Thymus (tissue), 11 donors: ENCODE data around the gene SV2A. TPM values are rescaled to one million over a fixed set of nuclear protein-coding genes. Genes with fewer than 3 reads are reported as not detected.
"Not testable (repeated sequence)": the region's sequence is repeated elsewhere in the genome, so short reads cannot be mapped to it uniquely, and the experiment has no call there.

Experiments
- DNase-seq, 9 donors: peaks; one replicate each; pipeline ENCODE4 v3.0.0-alpha.2; 2013; ENCODE audit warnings: low spot score in 9 of 9, low read depth in 6 of 9, missing footprints in 1 of 9
- H3K27ac ChIP-seq, 2 donors: one replicate each; pipeline ENCODE4 v1.5.1; 2013; ENCODE audit warnings: control low read depth in 1 of 2, low read depth in 1 of 2, low read length in 1 of 2, mild to moderate bottlenecking in 1 of 2, moderate library complexity in 1 of 2
- H3K27me3 ChIP-seq, 2 donors: one replicate each; pipeline ENCODE4 v1.5.1; 2013; ENCODE audit warnings: low read length in 1 of 2; ENCODE audit not compliant: control insufficient read depth in 2 of 2, insufficient read depth in 1 of 2
- H3K36me3 ChIP-seq, 2 donors: one replicate each; pipeline ENCODE4 v1.5.1; 2013; ENCODE audit warnings: low read length in 1 of 2, mild to moderate bottlenecking in 1 of 2, moderate library complexity in 1 of 2; ENCODE audit not compliant: control insufficient read depth in 2 of 2, insufficient read depth in 2 of 2
- H3K4me1 ChIP-seq, 2 donors: one replicate each; pipeline ENCODE4 v1.5.1; 2013; ENCODE audit warnings: low read length in 2 of 2; ENCODE audit not compliant: control insufficient read depth in 2 of 2, insufficient read depth in 2 of 2
- H3K4me3 ChIP-seq, 2 donors: one replicate each; pipeline ENCODE4 v1.5.1; 2013; ENCODE audit warnings: low read length in 2 of 2, control low read depth in 1 of 2, mild to moderate bottlenecking in 1 of 2
- H3K9me3 ChIP-seq, 2 donors: one replicate each; pipeline ENCODE4 v1.5.1; 2013; ENCODE audit warnings: low read length in 1 of 2, mild to moderate bottlenecking in 1 of 2; ENCODE audit not compliant: control insufficient read depth in 2 of 2, insufficient read depth in 1 of 2
- WGBS: extraction: QIAGEN DNeasy Blood & Tissue Kit; methylation state at CpG from one replicate; pipeline ENCODE4 v1.1.7; 2013; 5-methylcytosine and 5-hydroxymethylcytosine counted together
- polyA plus RNA-seq: library from polyadenylated mRNA; stranded (reverse); fragments of 200-250 nt; gene quantifications from one replicate; pipeline ENCODE4 v1.2.3, GENCODE V29; 2013
- total RNA-seq: library from RNA; stranded (reverse); fragments of 120-200 nt; gene quantifications from one replicate; pipeline ENCODE4 v1.2.4, GENCODE V29; 2013
- donor health status: healthy.

Gene SV2A
- total and polyA plus RNA-seq, 2 donors = 1.8 to 2.0 TPM

DNA sequence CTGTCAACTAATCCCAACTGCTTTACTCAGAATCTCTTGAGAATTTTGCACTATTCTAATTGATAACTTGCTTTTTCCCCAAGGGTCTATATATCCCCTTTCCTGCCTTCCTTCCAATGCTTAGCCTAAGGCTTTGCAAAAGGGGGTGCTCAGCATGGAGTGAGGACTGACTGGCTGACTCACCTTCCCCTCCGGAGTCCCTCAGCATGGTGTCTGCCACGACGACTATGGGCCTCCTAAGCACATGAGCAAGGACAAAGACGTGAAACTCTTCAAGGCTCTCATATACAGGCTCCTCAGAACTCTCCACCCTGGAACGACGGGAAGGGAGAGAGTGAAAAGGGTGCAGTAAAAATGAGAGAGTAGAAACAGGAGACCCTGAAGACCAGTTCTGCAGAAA is 32.3 kb upstream of the SV2A start:
- H3K36me3 ChIP-seq = peaks cover 2 to 3% of the 10 kb centered on the region in 2 donors
- no peak overlapping the region for H3K27ac ChIP-seq
- 93% methylated on average over 6 of the region's 6 CpGs for WGBS
- H3K4me3 ChIP-seq = no peak overlapping the region
- H3K9me3 ChIP-seq = no peaks in the 10 kb centered on the region
- no peaks in the 10 kb centered on the region for H3K27me3 ChIP-seq
- DNase-seq = no peak
- no peaks in the 10 kb centered on the region for H3K4me1 ChIP-seq

DNA sequence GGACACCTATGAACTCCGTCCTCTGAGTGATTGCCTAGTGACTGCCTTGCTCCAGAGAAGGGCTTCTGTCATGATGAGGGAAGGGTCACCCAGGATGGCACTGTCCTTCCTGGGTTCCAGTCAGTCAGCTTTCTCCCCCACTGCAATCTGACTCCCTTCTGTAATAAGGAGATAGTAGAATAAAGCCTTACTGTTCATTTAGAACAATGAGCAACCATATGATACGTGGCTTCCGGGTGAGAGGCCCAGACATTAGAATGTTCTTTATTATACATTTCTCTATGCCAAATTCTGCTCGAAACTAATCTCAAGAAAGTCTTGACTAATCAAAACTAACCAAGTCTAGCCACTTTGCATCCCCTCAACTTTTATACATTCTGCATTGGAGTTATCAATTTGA is 27.6 kb upstream of the SV2A start:
- Histone ChIP-seq H3K27me3 (no peaks in the 10 kb centered on the region), H3K4me3 (no peak overlapping the region), H3K27ac (no peak overlapping the region), H3K9me3 (no peaks in the 10 kb centered on the region), H3K4me1 (peaks cover 4 to 16% of the 10 kb centered on the region in 2 donors), H3K36me3 (peaks cover 2 to 11% of the 10 kb centered on the region in 2 donors)
- no peak for DNase-seq
- 97% methylated on average over 4 of the region's 4 CpGs for WGBS

DNA sequence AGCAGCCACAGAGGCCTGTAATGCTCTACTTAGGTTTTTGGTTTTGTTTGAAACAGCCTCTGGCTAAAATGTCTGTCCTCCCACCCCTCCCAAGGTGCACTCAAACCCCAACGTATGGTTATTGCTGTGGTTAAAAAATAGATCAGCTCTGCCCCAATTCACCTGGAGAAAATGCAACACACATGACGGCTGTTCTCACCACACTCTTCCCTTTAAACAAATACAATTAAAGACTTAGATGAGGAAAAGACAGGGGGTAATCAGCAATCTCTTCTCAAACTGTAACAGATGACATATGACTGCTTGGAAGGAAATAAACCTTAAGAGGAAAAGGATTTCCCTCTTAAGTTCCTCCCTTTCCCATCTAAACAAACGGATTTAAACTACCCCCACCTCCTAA is 25.2 kb upstream of the SV2A start:
- peaks cover 0 to 11% of the 10 kb centered on the region in 2 donors for H3K36me3 ChIP-seq
- H3K4me3 ChIP-seq = no peak overlapping the region
- 28% methylated on average over 3 of the region's 3 CpGs for WGBS
- no peaks in the 10 kb centered on the region for H3K9me3 ChIP-seq
- H3K4me1 ChIP-seq = peaks cover 5 to 27% of the 10 kb centered on the region in 2 donors
- no peaks in the 10 kb centered on the region for H3K27me3 ChIP-seq
- H3K27ac ChIP-seq = no peak overlapping the region
- DNase-seq = peak in 1 of 9 donors; percentile 47

DNA sequence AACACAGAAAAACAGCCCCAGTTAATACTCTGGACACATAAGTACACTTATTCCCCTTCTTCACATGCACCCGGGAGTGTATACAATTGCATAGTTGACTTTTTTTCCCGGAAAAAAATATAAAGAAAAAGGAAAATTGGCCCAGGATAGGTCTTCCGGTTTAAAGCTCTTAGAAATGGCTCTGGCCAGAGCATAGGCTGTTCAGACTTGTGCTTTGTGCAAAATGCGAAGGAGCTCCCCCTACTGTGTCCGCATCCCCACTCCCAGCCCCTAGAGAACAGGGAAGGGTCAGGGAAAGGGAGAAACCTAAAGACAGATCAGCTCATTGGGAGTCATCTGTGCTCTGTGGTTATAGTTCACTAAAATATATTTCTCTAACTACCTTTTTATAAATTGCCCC is 24.6 kb upstream of the SV2A start:
- H3K27ac ChIP-seq = no peak overlapping the region
- peaks cover 0 to 11% of the 10 kb centered on the region in 2 donors for H3K36me3 ChIP-seq
- H3K27me3 ChIP-seq = no peaks in the 10 kb centered on the region
- WGBS = 81% methylated on average over 5 of the region's 5 CpGs
- H3K9me3 ChIP-seq = no peaks in the 10 kb centered on the region
- H3K4me1 ChIP-seq = peaks cover 10 to 34% of the 10 kb centered on the region in 2 donors
- no peak for DNase-seq
- no peak overlapping the region for H3K4me3 ChIP-seq

DNA sequence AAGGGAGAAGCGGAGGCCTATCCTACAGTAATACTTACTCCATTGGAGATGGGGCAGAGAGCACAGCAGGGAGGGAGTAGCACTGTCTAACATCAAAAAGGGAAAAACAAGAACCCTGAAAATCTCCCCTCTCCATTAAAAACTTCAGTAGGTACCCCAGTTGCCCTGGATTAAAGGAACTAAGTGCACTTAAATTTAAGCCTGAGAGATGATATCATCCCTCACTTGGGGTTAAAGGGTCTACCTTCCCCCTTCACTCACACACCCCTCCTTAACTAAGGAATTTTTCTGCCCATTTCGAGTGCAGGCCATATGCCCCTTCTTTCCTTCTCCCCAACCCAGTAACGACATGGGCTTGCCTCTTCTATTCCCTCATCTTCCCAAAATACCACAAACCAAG is 22.8 kb upstream of the SV2A start:
- Histone ChIP-seq H3K9me3 (no peaks in the 10 kb centered on the region), H3K36me3 (peaks cover 0 to 11% of the 10 kb centered on the region in 2 donors), H3K4me3 (no peak overlapping the region), H3K27me3 (no peaks in the 10 kb centered on the region), H3K27ac (no peak overlapping the region), H3K4me1 (peaks cover 10 to 43% of the 10 kb centered on the region in 2 donors)
- WGBS = 96% methylated on average over 3 of the region's 3 CpGs
- DNase-seq = no peak

DNA sequence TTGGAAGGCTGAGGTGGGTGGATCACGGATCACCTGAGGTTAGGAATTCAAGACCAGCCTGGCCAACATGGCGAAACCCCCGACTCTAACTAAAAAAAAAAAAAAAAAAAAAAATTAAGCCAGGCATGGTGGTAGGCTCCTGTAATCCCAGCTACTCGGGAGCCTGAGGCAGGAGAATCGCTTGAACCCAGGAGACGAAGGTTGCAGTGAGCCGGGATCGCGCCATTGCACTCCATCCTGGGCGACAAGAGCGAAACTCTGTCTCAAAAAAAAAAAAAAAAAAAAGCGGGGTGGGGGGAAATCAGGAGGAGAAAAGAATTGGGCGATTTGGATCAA is 21.0 kb upstream of the SV2A start:
- DNase-seq, H3K27me3 ChIP-seq, H3K4me3 ChIP-seq, H3K36me3 ChIP-seq, H3K27ac ChIP-seq, H3K9me3 ChIP-seq: not testable (repeated sequence)
- 93% methylated on average over 13 of the region's 13 CpGs for WGBS
- peaks cover 10 to 43% of the 10 kb centered on the region in 2 donors for H3K4me1 ChIP-seq

DNA sequence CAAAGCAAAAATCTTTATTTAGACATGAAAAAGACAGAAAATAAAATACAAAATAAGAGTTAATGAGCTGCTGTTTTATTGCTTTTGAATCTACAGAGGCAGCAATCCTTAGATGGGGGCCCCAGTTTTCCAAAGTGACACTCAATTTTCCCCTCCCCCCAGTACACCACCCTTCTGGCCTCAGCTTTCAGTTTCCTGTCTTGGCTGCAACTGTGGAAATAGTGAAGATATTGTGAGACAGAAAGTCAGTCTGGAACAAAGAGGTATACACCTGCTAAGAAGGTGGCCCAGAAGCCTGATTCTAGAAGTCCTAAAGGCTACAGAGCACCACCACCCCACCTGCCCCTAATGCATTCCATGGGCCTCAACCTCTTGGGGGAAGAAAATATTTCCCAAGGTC is 20.1 kb upstream of the SV2A start:
- peak in 1 of 9 donors; percentile 56 for DNase-seq
- Histone ChIP-seq H3K36me3 (no peaks in the 10 kb centered on the region), H3K4me1 (peaks cover 7 to 35% of the 10 kb centered on the region in 2 donors), H3K27me3 (no peaks in the 10 kb centered on the region), H3K4me3 (no peak overlapping the region), H3K27ac (peak overlapping the region in 1 of 2 donors; percentile 38), H3K9me3 (no peaks in the 10 kb centered on the region)

DNA sequence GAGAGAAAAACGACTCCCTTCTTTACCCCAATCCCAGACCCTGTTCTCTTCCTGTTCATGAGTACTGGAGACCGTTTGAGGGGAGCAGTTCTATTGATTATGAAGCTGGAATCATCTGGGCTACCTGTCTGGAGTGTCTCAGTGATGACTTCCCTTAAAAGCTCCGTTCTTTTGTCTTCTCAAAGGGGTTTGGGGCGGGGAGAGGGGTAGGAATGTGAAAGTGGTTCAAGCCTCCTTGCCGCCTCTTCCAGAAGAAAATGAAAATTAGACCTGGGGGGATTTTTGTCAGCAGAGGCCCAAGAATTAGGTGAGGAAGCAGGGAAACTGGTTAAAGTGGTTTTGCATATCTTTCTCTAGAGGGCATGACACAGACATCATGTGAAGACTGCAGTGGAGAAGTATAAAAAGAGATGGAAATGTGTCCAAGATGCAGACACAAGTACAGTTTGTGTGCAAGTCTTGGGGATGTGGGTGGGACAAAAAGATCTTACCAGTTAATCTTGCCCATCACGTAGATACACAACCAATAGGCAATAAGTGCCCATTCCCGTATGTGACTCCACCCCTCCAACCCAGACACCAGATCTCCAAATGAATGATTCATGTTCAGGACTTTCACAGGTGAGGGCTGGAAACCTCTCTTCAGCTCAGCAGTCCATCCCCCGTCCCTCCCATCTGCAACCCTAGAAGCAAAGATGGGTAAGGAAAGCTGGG is 19.5 kb upstream of the SV2A start:
- Histone ChIP-seq H3K4me1 (peaks cover 6 to 31% of the 10 kb centered on the region in 2 donors), H3K27ac (peak overlapping the region in 1 of 2 donors; percentile 38), H3K36me3 (no peaks in the 10 kb centered on the region), H3K9me3 (no peaks in the 10 kb centered on the region), H3K4me3 (peak overlapping the region in 1 of 2 donors; percentile 16), H3K27me3 (no peaks in the 10 kb centered on the region)
- WGBS = 91% methylated on average over 8 of the region's 8 CpGs
- DNase-seq = no peak

DNA sequence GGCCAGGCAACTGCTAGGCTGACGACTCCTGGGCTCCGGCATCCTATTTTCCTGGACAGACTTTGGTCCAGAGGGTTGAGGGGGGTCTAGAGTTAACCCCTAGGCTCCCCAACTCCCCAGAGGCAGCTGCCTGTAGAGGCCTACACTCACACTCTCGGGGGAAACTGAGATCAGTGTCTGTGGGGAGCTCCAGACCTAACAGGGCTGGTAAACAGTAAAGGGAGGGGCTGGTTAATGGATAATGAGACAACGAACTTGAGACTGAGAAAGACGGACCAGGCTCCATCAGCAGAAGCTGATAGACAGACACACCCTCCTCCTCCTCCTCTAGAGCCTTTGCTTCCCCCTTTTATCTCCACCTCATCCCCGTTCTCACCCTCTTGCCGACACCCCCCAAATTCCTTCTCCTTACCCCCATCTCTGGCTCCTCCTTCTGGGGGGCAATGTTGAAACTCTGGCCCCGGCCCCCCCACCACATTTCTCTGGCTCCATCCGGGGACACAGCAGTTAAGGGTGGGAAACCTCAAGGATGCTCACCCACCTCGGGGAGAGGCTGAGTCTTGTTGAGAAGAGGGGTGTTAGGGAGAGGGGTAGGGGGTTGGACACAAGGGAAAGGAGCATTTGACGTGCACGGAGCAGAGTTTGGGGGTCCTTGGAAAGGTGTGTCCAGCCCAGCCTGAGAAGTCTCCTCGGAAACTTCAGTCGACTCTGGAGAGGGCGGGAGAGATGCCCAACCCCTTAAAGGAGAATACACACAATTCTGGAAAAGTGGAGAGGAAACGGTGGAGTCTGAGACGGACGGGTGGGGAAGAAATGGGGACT is 18.7 kb upstream of the SV2A start, which contains the start of gene MTMR11:
MTMR11 (minus strand) TSS at position 710 of the 822 bp plus-strand sequence; CDS start at position 478, 232 bp downstream.
- peak within 1 kb of the TSS in 1 of 2 donors; percentile 38 for H3K27ac ChIP-seq
- no peaks in the 10 kb centered on the region for H3K36me3 ChIP-seq
- no peak for DNase-seq
- 84% methylated on average over 18 of the region's 18 CpGs for WGBS
- H3K4me1 ChIP-seq = peaks cover 6 to 29% of the 10 kb centered on the region in 2 donors
- H3K27me3 ChIP-seq = no peaks in the 10 kb centered on the region
- H3K4me3 ChIP-seq = peak within 1 kb of the TSS in 1 of 2 donors; percentile 16
- no peaks in the 10 kb centered on the region for H3K9me3 ChIP-seq
